ENCODE measurements around the gene VIPR1.

The VIPR1 gene

DNA sequence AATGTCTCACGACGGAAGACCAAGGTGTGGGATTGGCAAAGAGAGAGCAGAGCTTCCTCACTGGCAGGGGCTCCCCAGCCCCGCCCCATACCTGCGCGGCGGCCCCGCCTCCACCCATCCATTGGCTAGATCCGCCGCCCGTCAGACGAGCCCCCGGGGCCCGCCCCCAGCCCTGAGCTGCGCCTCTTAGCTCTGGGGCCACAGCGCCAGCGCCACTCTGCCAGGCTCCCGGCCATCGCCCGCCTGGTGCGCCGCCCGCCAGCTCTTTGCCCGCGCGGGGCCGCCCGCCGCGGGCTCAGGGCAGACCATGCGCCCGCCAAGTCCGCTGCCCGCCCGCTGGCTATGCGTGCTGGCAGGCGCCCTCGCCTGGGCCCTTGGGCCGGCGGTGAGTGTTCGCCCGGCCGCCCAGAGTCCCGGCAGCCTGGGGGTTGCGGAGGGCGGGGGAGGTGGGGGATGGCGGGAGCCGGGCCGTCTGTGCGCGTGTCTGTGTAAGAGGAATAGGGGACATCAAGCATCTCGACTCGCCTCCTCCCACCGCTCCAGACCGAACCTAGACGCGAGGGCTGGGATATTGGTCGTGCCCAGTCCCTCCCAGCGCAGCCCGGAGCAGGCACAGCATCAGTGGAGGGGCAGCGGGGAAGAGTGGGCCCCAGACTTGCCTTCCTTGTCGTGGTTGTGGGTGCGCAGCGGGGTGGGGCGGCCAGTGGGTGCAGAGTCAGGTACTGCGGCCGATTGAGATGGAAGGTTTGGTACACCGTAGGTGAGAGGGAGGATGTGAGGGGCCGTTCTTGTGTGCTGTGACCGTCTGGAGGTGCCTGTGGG lies at the start of gene VIPR1:
Gene VIPR1, plus strand, starts transcription at position 215 of the 822 bp plus-strand sequence. Its CDS starts 93 bp downstream, at position 308.
- no peaks in the 10 kb centered on the region for H3K36me3 ChIP-seq
- peaks cover 0 to 3% (median 0%) of the 10 kb centered on the region in 11 experiments; a peak in 2 of 22 replicates for H4K20me1 ChIP-seq
- H3K27ac ChIP-seq: peak within 1 kb of the TSS in 4 of 11 experiments; percentile 17 to 54 (median 38); a peak in 3 of 22 replicates
- H3K4me3 ChIP-seq: peak within 1 kb of the TSS; percentile 58 to 74 (median 62)
- H3K27me3 ChIP-seq: peaks cover 28 to 38% (median 35%) of the 10 kb centered on the region in 11 experiments
- no peaks in the 10 kb centered on the region for H3K9me3 ChIP-seq (replicated peaks in 1 of 11)
- peaks cover 29 to 63% (median 36%) of the 10 kb centered on the region in 10 experiments for H3K4me1 ChIP-seq
- peak within 1 kb of the TSS; percentile 91 to 99 (median 97) for H3K4me2 ChIP-seq
- TF ChIP-seq Cebpa-rat (IDR thresholded peaks at IDR 0.05): no peak
- peak within 1 kb of the TSS; percentile 46 to 76 (median 70); a peak in 20 of 22 replicates for H3K9ac ChIP-seq

- no peak for TF ChIP-seq Cebpa-rat (IDR thresholded peaks at IDR 0.05)
- Histone ChIP-seq H3K9me3 (replicated peaks in 1 of 11) (peaks cover 0 to 12% (median 0%) of the 10 kb centered on the region in 11 experiments; a peak in 6 of 22 replicates), H3K4me2 (no peak overlapping the region), H4K20me1 (no peaks in the 10 kb centered on the region), H3K4me3 (no peak overlapping the region), H3K4me1 (no peaks in the 10 kb centered on the region), H3K9ac (no peak overlapping the region), H3K27me3 (no peaks in the 10 kb centered on the region), H3K36me3 (no peaks in the 10 kb centered on the region), H3K27ac (no peak overlapping the region)
Observed at GRCh38 chr3:42456211-42456610, 46.2 kb upstream of the VIPR1 start.

GRCh38 chr3:42459151-42459550 lies 43.3 kb upstream of the VIPR1 start:
- Histone ChIP-seq H4K20me1 (no peaks in the 10 kb centered on the region), H3K9me3 (replicated peaks in 1 of 11) (peaks cover 0 to 9% (median 0%) of the 10 kb centered on the region in 11 experiments; a peak in 4 of 22 replicates), H3K9ac (no peak overlapping the region), H3K27me3 (no peaks in the 10 kb centered on the region), H3K4me1 (no peaks in the 10 kb centered on the region), H3K4me3 (no peak overlapping the region), H3K36me3 (no peaks in the 10 kb centered on the region), H3K27ac (no peak overlapping the region), H3K4me2 (no peak overlapping the region)
- no peak for TF ChIP-seq Cebpa-rat (IDR thresholded peaks at IDR 0.05)

DNA sequence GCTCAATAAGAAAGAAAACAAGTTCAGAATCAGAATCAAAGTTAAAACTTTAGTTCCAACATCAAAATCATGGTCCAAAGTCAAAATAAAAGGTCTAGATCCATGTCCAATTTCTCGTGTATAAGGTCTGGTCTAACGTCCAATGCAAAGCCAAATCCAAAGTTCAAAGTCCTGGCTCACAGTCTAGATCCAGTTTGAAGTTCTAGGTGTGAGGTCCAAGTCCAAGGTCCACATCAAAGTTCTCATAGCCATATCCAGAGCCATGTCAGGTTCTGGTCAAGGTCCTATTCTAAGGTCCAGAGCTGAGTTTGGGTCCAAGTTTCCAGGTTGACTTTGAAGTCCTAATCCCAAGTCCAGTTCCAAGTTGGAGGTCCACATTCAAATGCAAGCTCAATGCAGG lies 40.7 kb upstream of the VIPR1 start:
- Histone ChIP-seq H4K20me1 (no peaks in the 10 kb centered on the region), H3K9me3 (replicated peaks in 1 of 11) (peaks cover 0 to 9% (median 0%) of the 10 kb centered on the region in 11 experiments; a peak in 1 of 22 replicates), H3K36me3 (no peaks in the 10 kb centered on the region), H3K4me1 (no peaks in the 10 kb centered on the region), H3K9ac (no peak overlapping the region), H3K27ac (no peak overlapping the region), H3K27me3 (no peaks in the 10 kb centered on the region), H3K4me2 (no peak overlapping the region), H3K4me3 (no peak overlapping the region)
- TF ChIP-seq Cebpa-rat (IDR thresholded peaks at IDR 0.05): no peak

DNA sequence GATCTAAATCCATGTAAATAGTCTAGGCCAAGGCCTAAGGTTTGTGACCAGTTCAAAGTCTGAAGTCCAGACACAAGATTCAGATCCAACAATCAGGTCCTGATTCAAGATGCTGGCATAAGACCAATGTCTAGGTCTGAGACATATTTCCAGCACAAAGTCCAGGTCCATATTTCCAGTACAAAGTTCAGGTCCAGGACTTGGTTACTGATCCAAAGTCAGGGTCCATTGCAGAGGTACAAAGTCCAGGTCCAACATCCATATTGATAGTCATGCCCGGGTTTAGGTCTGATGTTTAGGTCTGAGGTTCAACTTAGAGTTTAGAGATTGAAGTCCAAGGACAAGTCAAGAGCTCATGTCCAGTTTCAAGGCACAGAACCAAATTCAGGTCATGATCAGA lies 39.4 kb upstream of the VIPR1 start:
- Histone ChIP-seq H3K4me1 (no peaks in the 10 kb centered on the region), H3K27me3 (no peaks in the 10 kb centered on the region), H3K36me3 (no peaks in the 10 kb centered on the region), H3K4me3 (no peak overlapping the region), H3K9ac (no peak overlapping the region), H3K27ac (no peak overlapping the region), H3K4me2 (no peak overlapping the region), H3K9me3 (replicated peaks in 1 of 11) (peaks cover 0 to 9% (median 0%) of the 10 kb centered on the region in 11 experiments; a peak in 1 of 22 replicates), H4K20me1 (no peaks in the 10 kb centered on the region)
- no peak for TF ChIP-seq Cebpa-rat (IDR thresholded peaks at IDR 0.05)

DNA sequence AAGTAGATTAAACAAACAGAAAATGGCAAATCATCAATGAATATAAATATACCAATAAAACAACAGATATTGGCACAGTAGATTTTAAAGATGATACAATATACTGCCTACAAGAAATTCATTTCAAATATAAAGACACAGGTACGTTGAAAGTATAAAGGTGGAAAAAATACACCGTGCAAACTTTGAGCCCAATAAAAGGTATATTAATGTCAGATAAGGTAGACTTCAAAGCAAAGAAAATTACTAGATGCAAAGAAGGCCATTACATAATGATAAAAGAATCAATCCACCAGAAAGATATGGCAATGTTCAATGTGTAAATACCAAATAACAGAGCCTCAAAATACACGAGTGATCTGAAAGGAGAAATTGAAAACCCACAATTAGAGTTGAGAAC lies 34.3 kb upstream of the VIPR1 start:
- peaks cover 0 to 9% (median 0%) of the 10 kb centered on the region in 11 experiments; a peak in 1 of 22 replicates for H3K9me3 ChIP-seq (replicated peaks in 1 of 11)
- no peaks in the 10 kb centered on the region for H3K36me3 ChIP-seq
- H3K27me3 ChIP-seq: no peaks in the 10 kb centered on the region
- no peaks in the 10 kb centered on the region for H3K4me1 ChIP-seq
- no peak overlapping the region for H3K4me3 ChIP-seq
- H3K4me2 ChIP-seq: no peak overlapping the region
- H3K27ac ChIP-seq: no peak overlapping the region
- H4K20me1 ChIP-seq: no peaks in the 10 kb centered on the region
- no peak for TF ChIP-seq Cebpa-rat (IDR thresholded peaks at IDR 0.05)
- no peak overlapping the region for H3K9ac ChIP-seq

DNA sequence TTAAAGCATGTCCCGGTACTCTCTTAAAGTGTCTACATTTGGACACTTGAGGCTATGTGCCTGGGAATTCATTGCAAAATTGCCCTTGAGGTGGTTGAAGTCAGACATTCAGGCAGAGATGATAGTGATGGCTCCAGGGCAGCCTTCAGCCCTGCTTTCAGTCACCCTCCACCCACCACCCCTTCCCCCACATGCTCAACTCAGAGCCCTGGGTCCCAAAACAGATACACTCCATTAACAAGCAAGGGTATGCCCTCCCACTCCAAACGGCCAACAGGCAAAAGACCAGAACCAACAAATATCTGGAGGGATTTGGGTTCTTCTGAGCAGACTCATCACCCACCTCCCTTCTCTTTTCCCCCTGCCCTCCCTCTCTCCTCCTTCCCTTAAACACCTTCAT lies 29.9 kb upstream of the VIPR1 start:
- H3K4me1 ChIP-seq: peaks cover 0 to 16% (median 0%) of the 10 kb centered on the region in 10 experiments; a peak in 5 of 20 replicates
- H3K4me2 ChIP-seq: no peak overlapping the region
- H3K36me3 ChIP-seq: no peaks in the 10 kb centered on the region
- H3K27ac ChIP-seq: no peak overlapping the region
- no peak overlapping the region for H3K9ac ChIP-seq
- H3K4me3 ChIP-seq: no peak overlapping the region
- H3K27me3 ChIP-seq: no peaks in the 10 kb centered on the region
- no peak for TF ChIP-seq Cebpa-rat (IDR thresholded peaks at IDR 0.05)
- no peaks in the 10 kb centered on the region for H4K20me1 ChIP-seq
- no peaks in the 10 kb centered on the region for H3K9me3 ChIP-seq (replicated peaks in 1 of 11)

DNA sequence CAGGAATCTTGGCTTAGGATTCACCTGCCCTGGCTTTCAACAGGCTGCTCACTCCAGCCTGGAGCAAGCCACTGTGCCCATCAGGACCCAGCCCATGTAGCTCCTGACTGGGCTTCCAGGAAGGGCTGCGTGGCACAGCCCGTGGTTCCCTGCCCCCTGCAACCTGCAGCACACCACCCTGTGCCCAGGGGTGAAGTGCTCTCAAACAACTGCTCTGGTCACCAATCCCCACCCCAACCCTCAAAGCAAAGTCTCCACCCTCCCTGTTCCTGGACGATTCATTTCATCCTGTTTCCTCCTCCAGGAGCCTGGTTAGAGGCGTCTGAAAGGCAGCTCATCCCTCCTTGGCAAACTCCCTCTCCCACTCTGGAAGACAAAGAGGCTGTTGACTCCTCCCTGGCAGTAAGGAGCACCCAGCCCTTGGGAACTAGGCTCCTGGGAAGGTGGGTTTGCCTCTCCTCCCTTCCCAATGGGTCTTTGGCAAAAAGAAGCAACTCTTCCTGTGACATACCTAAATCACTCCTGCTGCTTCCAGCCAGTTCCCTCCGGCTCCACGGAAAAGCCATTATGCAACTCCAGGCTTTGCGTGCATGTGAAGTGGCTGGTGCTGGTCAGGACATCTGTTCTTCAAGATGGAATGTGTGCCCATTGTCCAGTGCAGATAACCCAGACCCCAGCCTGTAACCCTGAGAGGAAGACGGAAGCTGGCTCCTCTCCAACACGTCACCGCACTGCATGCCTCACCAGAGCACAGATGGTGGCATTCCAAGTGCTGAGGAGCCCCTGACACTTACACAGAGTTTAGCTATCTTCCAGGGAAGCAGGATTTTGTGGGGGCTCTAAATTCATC lies 29.1 kb upstream of the VIPR1 start:
- no peaks in the 10 kb centered on the region for H3K36me3 ChIP-seq
- TF ChIP-seq Cebpa-rat (IDR thresholded peaks at IDR 0.05): no peak
- H3K27ac ChIP-seq: no peak overlapping the region
- H3K9ac ChIP-seq: no peak overlapping the region
- H3K9me3 ChIP-seq (replicated peaks in 1 of 11): 0 out of 22 replicates have a peak, but pooled peaks cover 0 to under 1% (median 0%) of the 10 kb centered on the region in 11 experiments
- H3K27me3 ChIP-seq: no peaks in the 10 kb centered on the region
- no peak overlapping the region for H3K4me3 ChIP-seq
- H4K20me1 ChIP-seq: no peaks in the 10 kb centered on the region
- H3K4me1 ChIP-seq: peaks cover 0 to 16% (median 0%) of the 10 kb centered on the region in 10 experiments; a peak in 5 of 20 replicates
- H3K4me2 ChIP-seq: no peak overlapping the region
